ENCODE results near the gene ARL13A.
A peak's percentile ranks its signal among the peaks of the same experiment; 100 is the strongest.

Gene ARL13A

DNA sequence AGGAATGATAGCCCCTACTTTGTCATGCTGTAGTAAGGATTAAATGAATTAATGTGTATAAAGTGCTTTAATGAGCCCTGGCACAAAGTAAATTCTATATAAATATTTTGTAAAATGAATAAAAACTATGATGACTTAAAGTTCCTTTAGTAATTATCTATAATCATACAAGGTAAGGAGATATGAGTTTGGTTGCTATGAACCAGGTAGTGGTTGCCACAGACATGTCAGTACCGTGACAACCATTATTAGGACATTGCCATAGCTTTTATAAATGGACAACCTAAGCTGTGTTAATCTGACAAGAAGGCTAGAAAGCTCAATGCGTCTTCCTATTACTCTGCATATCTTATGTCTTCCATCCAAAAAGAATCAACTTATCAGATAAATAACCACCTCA, at the start of gene ARL13A:
ARL13A (plus strand) TSS at position 301 of the 400 bp plus-strand sequence. CDS start 3,982 bp downstream, outside the sequence.
- TF ChIP-seq, protein P1, sequence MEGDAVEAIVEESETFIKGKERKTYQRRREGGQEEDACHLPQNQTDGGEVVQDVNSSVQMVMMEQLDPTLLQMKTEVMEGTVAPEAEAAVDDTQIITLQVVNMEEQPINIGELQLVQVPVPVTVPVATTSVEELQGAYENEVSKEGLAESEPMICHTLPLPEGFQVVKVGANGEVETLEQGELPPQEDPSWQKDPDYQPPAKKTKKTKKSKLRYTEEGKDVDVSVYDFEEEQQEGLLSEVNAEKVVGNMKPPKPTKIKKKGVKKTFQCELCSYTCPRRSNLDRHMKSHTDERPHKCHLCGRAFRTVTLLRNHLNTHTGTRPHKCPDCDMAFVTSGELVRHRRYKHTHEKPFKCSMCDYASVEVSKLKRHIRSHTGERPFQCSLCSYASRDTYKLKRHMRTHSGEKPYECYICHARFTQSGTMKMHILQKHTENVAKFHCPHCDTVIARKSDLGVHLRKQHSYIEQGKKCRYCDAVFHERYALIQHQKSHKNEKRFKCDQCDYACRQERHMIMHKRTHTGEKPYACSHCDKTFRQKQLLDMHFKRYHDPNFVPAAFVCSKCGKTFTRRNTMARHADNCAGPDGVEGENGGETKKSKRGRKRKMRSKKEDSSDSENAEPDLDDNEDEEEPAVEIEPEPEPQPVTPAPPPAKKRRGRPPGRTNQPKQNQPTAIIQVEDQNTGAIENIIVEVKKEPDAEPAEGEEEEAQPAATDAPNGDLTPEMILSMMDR (IDR thresholded peaks at IDR 0.05; ENCODE audit: borderline replicate concordance, insufficient read depth, low read depth, low read length): no peak

DNA sequence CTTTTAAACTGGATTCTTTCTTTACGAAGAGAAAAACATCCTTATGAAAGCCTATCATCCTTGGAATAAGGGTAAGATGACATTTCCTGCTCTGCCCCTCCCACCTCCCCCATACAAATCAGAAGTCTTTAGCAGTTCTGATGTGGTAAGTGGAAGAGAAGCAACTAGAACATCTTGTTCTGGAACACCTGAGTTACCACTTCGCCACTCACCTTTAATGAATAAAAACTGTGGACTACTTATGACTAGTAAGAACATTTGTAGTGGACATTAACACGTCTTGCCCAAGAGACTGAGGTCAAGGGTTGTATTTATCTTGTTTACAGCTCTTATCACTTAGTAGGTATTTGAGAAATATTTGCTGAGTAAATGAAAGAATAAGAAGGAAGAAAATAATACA, 45.1 kb upstream of the ARL13A start:
- H3K4me3 ChIP-seq (ENCODE audit: low read depth, low read length): no peak overlapping the region
- TF ChIP-seq, protein P1 (IDR thresholded peaks at IDR 0.05; ENCODE audit: borderline replicate concordance, insufficient read depth, low read depth, low read length): no peak

More for the DNA sequence above, at the start of gene ARL13A:
- H3K4me3 ChIP-seq (ENCODE audit: low read depth, low read length): no peak within 1 kb of the TSS

DNA sequence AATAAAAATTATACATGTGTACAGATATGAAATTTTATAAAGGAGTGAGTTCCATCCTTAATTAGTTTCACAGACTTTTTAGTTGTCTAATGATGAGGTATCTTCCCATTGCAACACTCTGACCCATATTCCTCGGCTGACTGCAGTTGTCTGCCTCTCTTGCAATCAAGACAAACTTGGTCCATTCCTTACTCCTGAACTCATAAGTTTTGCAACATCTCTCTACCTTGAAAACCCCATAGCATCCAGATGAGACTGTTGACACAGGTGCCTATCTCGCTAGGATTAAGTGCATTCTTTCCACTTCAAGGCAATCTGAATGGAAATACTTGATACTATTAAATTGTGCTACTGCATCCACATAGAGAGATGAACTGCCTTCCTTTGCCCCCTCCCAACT, 43.1 kb upstream of the ARL13A start:
- TF ChIP-seq, protein P1 (IDR thresholded peaks at IDR 0.05; ENCODE audit: borderline replicate concordance, insufficient read depth, low read depth, low read length): no peak

DNA sequence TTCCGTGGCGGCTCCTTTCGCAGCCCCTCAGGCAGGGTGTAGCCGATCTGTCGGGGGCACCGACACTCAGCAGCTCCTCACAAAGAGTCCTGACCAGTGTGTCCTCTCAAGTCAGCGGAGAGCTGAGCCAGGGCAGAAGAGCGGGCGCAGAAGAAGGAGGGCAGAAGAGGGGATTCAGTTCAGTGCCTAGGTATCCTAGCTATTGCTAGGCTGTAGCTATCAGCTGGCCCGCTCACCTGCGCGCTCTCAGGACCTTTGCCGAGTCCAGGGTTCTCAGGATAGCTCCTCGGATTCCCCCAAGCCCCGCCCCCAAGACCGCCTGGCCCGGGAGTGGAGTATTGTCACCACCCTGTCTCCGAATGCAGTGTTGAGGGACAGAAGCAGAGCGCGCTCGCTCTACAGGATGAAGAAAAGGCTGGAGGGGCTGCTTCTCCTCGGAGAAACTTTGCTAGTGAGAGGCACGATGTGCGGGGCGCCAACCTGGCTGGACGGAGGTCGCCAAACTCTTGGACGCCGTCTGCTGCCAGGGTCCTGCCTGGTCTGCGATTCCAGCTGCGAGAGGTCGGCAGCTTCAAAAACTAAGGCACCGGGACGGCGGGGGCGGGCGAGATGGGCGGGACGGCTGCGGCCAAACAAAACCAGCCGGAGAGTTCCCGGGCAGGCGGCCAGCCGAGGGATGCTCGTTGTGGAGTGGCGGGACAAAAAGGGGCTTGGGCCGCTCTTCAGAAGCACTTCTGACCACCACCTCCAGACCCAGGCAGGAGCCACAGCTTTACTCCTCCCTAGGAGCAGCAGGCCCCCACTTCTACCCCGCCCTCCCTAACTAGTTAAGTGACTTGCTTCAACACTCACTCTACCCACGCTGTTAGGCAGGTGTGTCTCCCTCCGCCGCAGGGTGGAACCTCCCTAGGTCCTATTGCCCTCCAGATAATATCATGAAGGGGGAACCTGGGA, 40.6 kb upstream of the ARL13A start, which contains the start of gene XKRX:
XKRX (minus strand) TSS at position 258 of the 954 bp plus-strand sequence. CDS start 613 bp downstream, outside the sequence.
- peak within 1 kb of the TSS; percentile 23 for H3K4me3 ChIP-seq (ENCODE audit: low read depth, low read length)
- TF ChIP-seq, protein P1 (IDR thresholded peaks at IDR 0.05; ENCODE audit: borderline replicate concordance, insufficient read depth, low read depth, low read length): no peak

More for the DNA sequence above, 43.1 kb upstream of the ARL13A start:
- H3K4me3 ChIP-seq (ENCODE audit: low read depth, low read length): no peak overlapping the region

DNA sequence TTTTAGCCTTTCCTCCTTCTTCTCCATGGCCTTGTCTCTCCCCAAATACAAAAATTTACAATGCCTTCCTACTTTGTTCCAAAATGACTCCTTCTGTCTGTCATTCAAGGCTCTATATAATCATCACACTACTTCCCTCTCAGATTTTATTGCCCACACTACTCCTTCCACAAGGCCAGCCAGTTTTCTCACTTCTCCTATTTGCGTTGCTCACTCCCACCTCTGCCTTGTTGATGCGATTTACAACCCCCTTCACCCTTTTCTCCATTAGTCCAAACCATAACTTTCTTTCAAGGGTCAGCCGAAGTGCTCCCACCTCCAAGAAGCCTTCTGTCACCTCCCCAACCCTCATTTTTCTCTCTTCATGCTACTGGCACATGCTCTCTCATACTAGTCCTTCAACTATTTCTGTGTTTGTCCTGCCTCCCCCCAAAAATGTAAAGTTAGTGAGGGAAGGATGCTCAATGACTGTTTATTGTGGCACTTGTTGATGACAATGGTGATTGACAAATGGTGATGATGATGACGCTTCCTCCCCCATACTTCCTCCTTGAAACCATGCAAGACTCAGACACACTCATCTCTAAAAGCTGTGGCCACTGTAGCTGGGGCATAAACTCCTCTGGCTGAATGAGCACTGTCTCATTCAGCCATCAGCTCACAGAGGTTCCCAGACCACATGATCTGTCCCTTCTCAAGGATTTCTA, 38.1 kb upstream of the ARL13A start:
- no peak overlapping the region for H3K4me3 ChIP-seq (ENCODE audit: low read depth, low read length)
- TF ChIP-seq, protein P1 (IDR thresholded peaks at IDR 0.05; ENCODE audit: borderline replicate concordance, insufficient read depth, low read depth, low read length): no peak

DNA sequence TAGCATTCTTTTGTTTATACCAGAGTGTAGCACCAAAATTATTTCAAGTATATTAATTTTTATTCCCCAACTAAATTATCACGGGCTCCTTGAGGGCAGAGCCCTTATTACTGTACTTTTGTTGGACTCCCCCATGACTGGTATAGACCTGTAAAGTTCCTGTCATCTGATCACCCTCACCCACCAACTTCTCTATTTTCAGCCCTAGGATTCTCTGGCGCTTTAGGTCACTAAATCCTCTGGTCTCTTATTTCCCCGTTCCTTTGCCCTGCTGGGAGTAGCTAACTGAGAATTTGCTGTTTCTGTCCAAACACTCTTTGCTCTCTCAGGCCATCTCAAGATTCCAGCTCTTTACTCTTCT, 37.6 kb upstream of the ARL13A start:
- TF ChIP-seq, protein P1 (IDR thresholded peaks at IDR 0.05; ENCODE audit: borderline replicate concordance, insufficient read depth, low read depth, low read length): no peak
- no peak overlapping the region for H3K4me3 ChIP-seq (ENCODE audit: low read depth, low read length)
